T-helper 1 cell treated with Interleukin-12 subunit alpha and Interleukin-12 subunit beta and Interleukin-4 antibody, amounts not matched to agents 30 μg/mL and 1 μg/mL, for 36 hours (primary cell): ENCODE results near the gene IKZF3.
"Not testable (repeated sequence)": the region's sequence is repeated elsewhere in the genome, so short reads cannot be mapped to it uniquely, and the experiment has no call there.

Experiments used
- H3K27ac Mint-ChIP-seq: one replicate; pipeline ENCODE4 v1.8.0; 2021; ENCODE audit warnings: mild to moderate bottlenecking, mixed read lengths
- H3K27me3 Mint-ChIP-seq: one replicate; pipeline ENCODE4 v1.8.0; 2021; ENCODE audit warnings: low read depth, mixed read lengths
- H3K36me3 Mint-ChIP-seq: one replicate; pipeline ENCODE4 v1.8.0; 2021; ENCODE audit warnings: low read depth, mixed read lengths
- H3K4me1 Mint-ChIP-seq: one replicate; pipeline ENCODE4 v1.8.0; 2021; ENCODE audit warnings: low read depth, mixed read lengths
- H3K4me3 Mint-ChIP-seq: one replicate; pipeline ENCODE4 v1.8.0; 2021; ENCODE audit warnings: mild to moderate bottlenecking, moderate library complexity, mixed read lengths
- H3K9me3 Mint-ChIP-seq: one replicate; pipeline ENCODE4 v1.8.0; 2021; ENCODE audit warnings: mixed read lengths

IKZF3 gene

DNA sequence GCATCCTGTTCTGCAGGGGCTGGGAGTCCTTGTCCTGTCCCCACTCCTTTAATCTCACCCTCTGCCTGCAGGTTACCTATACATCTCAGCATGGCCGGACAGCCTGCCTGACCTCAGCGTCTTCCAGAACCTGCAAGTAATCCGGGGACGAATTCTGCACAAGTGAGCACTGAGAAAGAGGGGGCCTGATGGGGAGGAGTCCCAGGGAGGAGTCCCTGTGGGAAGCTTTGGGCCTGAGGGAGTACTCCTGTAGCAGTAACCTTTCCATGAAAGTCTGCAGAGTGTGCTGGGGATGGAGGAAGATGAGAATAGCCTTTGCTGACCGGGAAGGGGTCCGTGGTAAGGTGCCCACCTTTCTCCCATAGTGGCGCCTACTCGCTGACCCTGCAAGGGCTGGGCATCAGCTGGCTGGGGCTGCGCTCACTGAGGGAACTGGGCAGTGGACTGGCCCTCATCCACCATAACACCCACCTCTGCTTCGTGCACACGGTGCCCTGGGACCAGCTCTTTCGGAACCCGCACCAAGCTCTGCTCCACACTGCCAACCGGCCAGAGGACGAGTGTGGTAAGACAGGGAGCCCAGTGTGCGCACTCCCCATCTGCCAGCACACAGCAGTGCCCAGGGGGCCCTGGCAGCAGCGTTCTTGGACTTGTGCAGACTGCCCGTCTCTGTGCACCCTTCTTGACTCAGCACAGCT, 148.6 kb downstream of the IKZF3 start:
- Mint-ChIP-seq H3K36me3 (no peaks in the 10 kb centered on the region), H3K9me3 (no peaks in the 10 kb centered on the region), H3K27ac (no peak overlapping the region), H3K27me3 (no peaks in the 10 kb centered on the region), H3K4me3 (no peak overlapping the region), H3K4me1 (no peaks in the 10 kb centered on the region)

DNA sequence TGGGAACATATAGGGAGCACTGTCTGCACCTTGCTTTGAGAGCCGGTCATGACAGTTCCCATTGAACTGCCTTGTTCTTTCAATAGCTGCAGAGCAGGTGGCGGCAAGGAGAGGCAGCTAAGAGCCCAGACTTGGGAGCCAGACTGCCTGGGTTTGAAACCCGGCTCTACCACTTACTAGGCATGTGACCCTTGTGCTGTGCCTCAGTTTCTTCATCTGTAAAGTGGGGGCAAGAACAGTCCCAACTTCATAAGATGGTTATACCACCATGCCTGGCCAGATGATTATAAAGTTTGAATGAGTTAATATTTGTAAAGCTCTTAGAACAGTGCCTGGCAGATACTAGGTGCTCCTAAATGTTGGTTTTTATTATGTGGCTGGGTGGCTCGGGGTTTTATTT, 149.9 kb downstream of the IKZF3 start:
- H3K36me3 Mint-ChIP-seq, result no peaks in the 10 kb centered on the region
- no peaks in the 10 kb centered on the region for H3K4me1 Mint-ChIP-seq
- no peak overlapping the region for H3K4me3 Mint-ChIP-seq
- H3K27ac Mint-ChIP-seq, result no peak overlapping the region
- no peaks in the 10 kb centered on the region for H3K9me3 Mint-ChIP-seq
- H3K27me3 Mint-ChIP-seq, result no peaks in the 10 kb centered on the region

DNA sequence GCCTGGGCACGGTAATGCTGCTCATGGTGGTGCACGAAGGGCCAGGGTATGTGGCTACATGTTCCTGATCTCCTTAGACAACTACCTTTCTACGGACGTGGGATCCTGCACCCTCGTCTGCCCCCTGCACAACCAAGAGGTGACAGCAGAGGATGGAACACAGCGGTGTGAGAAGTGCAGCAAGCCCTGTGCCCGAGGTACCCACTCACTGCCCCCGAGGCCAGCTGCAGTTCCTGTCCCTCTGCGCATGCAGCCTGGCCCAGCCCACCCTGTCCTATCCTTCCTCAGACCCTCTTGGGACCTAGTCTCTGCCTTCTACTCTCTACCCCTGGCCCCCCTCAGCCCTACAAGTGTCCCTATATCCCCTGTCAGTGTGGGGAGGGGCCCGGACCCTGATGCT, 152.3 kb downstream of the IKZF3 start:
- Mint-ChIP-seq H3K27ac (no peak overlapping the region), H3K9me3 (no peaks in the 10 kb centered on the region), H3K27me3 (no peaks in the 10 kb centered on the region), H3K36me3 (no peaks in the 10 kb centered on the region), H3K4me1 (peaks cover 7% of the 10 kb centered on the region), H3K4me3 (no peak overlapping the region)

DNA sequence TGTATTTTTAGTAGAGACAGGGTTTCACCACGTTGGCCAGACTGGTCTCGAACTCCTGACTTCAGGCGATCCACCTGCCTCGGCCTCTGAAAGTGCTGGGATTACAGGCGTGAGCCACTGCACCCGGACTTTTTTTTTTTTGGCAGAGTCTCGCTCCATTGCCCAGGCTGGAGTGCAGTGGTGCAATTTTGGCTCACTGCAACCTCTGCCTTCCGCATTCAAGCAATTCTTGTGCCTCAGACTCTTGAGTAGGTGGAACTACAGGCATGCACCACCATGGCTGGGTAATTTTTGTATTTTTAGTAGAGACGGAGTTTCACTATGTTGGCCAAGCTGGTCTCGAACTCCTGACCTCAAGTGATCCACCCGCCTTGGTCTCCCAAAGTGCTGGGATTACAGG, 153.0 kb downstream of the IKZF3 start:
- H3K36me3 Mint-ChIP-seq, H3K27ac Mint-ChIP-seq, H3K4me1 Mint-ChIP-seq, H3K4me3 Mint-ChIP-seq, H3K9me3 Mint-ChIP-seq, H3K27me3 Mint-ChIP-seq: not testable (repeated sequence)

DNA sequence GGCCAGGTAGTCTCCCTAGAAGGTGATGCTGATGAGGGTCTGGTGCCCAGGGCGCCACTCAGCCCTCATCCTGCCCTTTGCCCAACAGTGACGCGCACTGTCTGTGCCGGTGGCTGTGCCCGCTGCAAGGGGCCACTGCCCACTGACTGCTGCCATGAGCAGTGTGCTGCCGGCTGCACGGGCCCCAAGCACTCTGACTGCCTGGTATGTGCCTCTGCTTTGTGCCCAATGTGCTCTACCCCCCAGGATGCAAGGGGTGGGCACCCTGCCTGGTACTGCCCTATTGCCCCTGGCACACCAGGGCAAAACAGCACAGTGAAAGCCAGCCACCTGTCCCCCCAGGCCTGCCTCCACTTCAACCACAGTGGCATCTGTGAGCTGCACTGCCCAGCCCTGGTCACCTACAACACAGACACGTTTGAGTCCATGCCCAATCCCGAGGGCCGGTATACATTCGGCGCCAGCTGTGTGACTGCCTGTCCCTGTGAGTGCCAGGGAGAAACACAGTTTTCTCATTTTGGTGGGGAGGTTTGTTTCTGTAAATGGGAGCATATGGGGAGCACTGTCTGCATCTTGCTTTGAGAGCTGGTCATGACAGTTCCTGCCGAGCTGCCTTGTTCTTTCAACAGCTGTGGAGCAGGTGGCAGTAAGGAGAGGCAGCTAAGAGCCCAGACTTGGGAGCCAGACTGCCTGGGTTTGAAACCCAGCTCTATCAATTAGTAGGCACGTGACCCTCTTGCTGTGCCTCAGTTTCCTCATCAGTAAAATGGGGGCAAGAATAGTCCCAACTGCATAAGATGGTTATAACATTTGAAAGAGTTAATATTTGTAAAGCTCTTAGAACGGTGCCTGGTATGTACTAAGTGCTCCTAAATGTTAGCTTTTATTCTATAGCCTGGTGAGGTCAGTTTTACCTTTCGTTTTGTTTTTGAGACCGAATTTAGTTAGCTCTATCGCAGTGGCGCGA, 153.8 kb downstream of the IKZF3 start:
- Mint-ChIP-seq H3K27ac (no peak overlapping the region), H3K9me3 (no peaks in the 10 kb centered on the region), H3K27me3 (no peaks in the 10 kb centered on the region), H3K4me3 (no peak overlapping the region), H3K36me3 (no peaks in the 10 kb centered on the region), H3K4me1 (peaks cover 9% of the 10 kb centered on the region)

DNA sequence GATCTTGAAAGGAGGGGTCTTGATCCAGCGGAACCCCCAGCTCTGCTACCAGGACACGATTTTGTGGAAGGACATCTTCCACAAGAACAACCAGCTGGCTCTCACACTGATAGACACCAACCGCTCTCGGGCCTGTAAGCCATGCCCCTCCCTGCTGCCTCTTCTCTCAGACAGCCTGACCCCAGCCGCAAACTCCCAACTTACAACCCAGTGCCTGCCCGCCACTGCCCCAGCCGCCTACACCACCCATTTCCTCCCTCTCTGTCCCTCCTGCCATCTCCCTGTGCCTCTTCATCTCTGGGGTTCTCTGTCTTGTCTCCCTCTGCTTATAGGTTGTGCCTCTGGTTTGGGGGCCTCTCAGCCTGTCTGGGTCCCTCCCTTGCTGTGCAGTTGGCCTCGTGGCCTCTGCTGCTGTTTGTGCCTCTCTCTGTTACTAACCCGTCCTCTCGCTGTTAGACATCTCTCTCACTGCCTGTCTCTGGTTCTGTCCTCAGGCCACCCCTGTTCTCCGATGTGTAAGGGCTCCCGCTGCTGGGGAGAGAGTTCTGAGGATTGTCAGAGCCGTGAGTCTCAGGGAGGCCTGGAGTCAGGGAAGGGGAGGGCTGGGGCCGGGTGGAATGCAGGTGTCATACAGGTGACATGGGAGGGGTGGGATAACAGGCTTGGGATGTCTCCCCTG, 154.7 kb downstream of the IKZF3 start:
- no peaks in the 10 kb centered on the region for H3K27me3 Mint-ChIP-seq
- H3K9me3 Mint-ChIP-seq, result no peaks in the 10 kb centered on the region
- peaks cover 9% of the 10 kb centered on the region for H3K4me1 Mint-ChIP-seq
- no peak overlapping the region for H3K4me3 Mint-ChIP-seq
- H3K36me3 Mint-ChIP-seq, result no peaks in the 10 kb centered on the region
- H3K27ac Mint-ChIP-seq, result no peak overlapping the region
